WTC11 (cell line): ENCODE data around the gene CTCFL. TPM values are rescaled to one million over a fixed set of nuclear protein-coding genes. Genes with fewer than 3 reads are reported as not detected.

Source experiments
- ARID4B ChIP-seq: sonication (generic); formaldehyde crosslinking; IDR thresholded peaks from 2 replicates; pipeline ENCODE4 v1.8.0; 2023; ENCODE audit warnings: missing genetic modification reagents, mild to moderate bottlenecking, borderline replicate concordance
- ELF4 ChIP-seq: sonication (generic); formaldehyde crosslinking; IDR thresholded peaks from 2 replicates; pipeline ENCODE4 v1.8.1; 2022; ENCODE audit warnings: low read depth, mild to moderate bottlenecking, moderate library complexity, missing genetic modification reagents
- ERG ChIP-seq: fragments of 250-450 bp; sonication (Bioruptor Pico); IDR thresholded peaks from 2 replicates; pipeline ENCODE4 v1.8.0; 2021; ENCODE audit warnings: mild to moderate bottlenecking
- FOXJ3 ChIP-seq: sonication (generic); formaldehyde crosslinking; IDR thresholded peaks from 2 replicates; pipeline ENCODE4 v1.9.0; 2021; ENCODE audit warnings: missing genetic modification reagents, mild to moderate bottlenecking, borderline replicate concordance
- HMGA2 ChIP-seq: fragments of 250-450 bp; sonication (Bioruptor Pico); IDR thresholded peaks from 2 replicates; pipeline ENCODE4 v1.4.0; 2021; ENCODE audit warnings: mild to moderate bottlenecking, moderate library complexity
- JAZF1 ChIP-seq: fragments of 250-450 bp; sonication (Bioruptor Pico); IDR thresholded peaks from 2 replicates; pipeline ENCODE4 v1.9.0; 2021; ENCODE audit warnings: moderate library complexity, mild to moderate bottlenecking, inconsistent platforms
- KAT7 ChIP-seq: sonication (generic); formaldehyde crosslinking; IDR thresholded peaks from 2 replicates; pipeline ENCODE4 v1.8.1; 2023; ENCODE audit warnings: missing genetic modification reagents, mild to moderate bottlenecking, borderline replicate concordance
- MLX ChIP-seq: sonication (generic); formaldehyde crosslinking; IDR thresholded peaks from 2 replicates; pipeline ENCODE4 v1.8.1; 2023; ENCODE audit warnings: mild to moderate bottlenecking, missing genetic modification reagents, moderate library complexity
- NFYB ChIP-seq: sonication (generic); formaldehyde crosslinking; conservative IDR thresholded peaks from 2 replicates; pipeline ENCODE4 v1.8.0; 2022; ENCODE audit warnings: low read depth, missing genetic modification reagents
- TP53 ChIP-seq: sonication (generic); formaldehyde crosslinking; IDR thresholded peaks from 2 replicates; pipeline ENCODE4 v1.8.1; 2023; ENCODE audit warnings: mild to moderate bottlenecking, missing genetic modification reagents
- ZNF263 ChIP-seq: sonication (generic); formaldehyde crosslinking; IDR thresholded peaks from 2 replicates; pipeline ENCODE4 v1.8.1; 2022; ENCODE audit warnings: low read depth, mild to moderate bottlenecking, moderate library complexity, missing genetic modification reagents
- ZNF416 ChIP-seq: fragments of 250-450 bp; sonication (Bioruptor Pico); IDR thresholded peaks from 2 replicates; pipeline ENCODE4 v1.9.0; 2021; ENCODE audit warnings: mild to moderate bottlenecking, inconsistent platforms
- ZNF512 ChIP-seq: sonication (generic); formaldehyde crosslinking; IDR thresholded peaks from 2 replicates; pipeline ENCODE4 v1.8.1; 2022; ENCODE audit warnings: missing genetic modification reagents, borderline replicate concordance
- total RNA-seq: library from RNA; stranded (reverse); gene quantifications from 3 replicates; pipeline ENCODE4 v1.2.3, GENCODE V29; 2021

Gene CTCFL
- total RNA-seq, 1 experiment from 2014 or later = 0.70 TPM

GRCh38 chr20:57448764-57449354 lies 76.1 kb downstream of the CTCFL start (continued):
- TF ChIP-seq ARID4B (CRISPR knock-in tag) = no peak
- TF ChIP-seq TP53 (CRISPR knock-in tag) = no peak
- no peak for TF ChIP-seq ELF4
- TF ChIP-seq ERG (CRISPR knock-in tag) = no peak
- no peak for TF ChIP-seq ZNF263 (CRISPR knock-in tag)
- TF ChIP-seq KAT7 = no peak
- TF ChIP-seq ZNF416 (CRISPR knock-in tag) = no peak
- no peak for TF ChIP-seq JAZF1
- no peak for TF ChIP-seq NFYB (CRISPR knock-in tag)
- no peak for TF ChIP-seq FOXJ3
- TF ChIP-seq ZNF512 = no peak
- TF ChIP-seq MLX (CRISPR knock-in tag) = no peak
- no peak for TF ChIP-seq HMGA2

Other genes with a start within 250 kb of the CTCFL start
- gene SPO11, start 195.3 kb downstream of the CTCFL start, total RNA-seq = not detected in 3 replicates
- gene RAE1, start 173.9 kb downstream of the CTCFL start, total RNA-seq = 31.3 to 33.4 TPM (median 31.4 TPM) in 3 replicates
- 60.5 to 69.0 TPM (median 61.1 TPM) in 3 replicates for gene RBM38, start 133.7 kb downstream of the CTCFL start, total RNA-seq
- 0.17 to 0.30 TPM (median 0.21 TPM) in 3 replicates for gene PCK1, start 36.0 kb upstream of the CTCFL start, total RNA-seq
- gene ZBP1, start 95.3 kb upstream of the CTCFL start, total RNA-seq = not detected in 3 replicates
- gene PMEPA1, start 184.9 kb upstream of the CTCFL start, total RNA-seq = 29.8 to 40.6 TPM (median 31.0 TPM) in 3 replicates